Stimulated activated CD8-positive, alpha-beta memory T cell treated with anti-CD3 and anti-CD28 coated beads, Interleukin-7, amount 100 ng/mL, for 24 hours (primary cell): ENCODE data around the gene MAP7D2.

Experiments
- DNase-seq: peaks from one replicate; pipeline ENCODE4 v3.0.0-alpha.2; 2020; ENCODE audit warnings: low read depth

The MAP7D2 gene

DNA sequence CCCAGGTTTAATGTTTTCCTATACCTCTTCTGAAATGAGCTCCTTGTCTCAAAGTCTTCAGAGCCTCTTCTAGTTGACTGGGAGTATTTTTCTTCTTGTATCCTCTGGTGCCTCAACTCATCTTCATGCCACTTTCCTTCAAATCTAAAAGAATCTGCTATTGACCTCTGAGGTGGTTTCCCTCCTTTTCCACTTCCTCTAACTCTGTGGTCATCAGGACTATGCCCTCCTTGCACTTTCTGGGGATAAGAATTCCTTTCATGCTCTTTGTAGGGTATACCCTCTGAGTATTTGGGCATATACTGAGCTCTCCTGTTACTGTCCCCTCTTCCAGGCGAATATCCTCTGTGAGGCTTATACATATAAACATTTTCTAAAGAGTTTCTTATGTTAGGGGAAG is 150.7 kb downstream of the MAP7D2 start:
- no peak for DNase-seq

DNA sequence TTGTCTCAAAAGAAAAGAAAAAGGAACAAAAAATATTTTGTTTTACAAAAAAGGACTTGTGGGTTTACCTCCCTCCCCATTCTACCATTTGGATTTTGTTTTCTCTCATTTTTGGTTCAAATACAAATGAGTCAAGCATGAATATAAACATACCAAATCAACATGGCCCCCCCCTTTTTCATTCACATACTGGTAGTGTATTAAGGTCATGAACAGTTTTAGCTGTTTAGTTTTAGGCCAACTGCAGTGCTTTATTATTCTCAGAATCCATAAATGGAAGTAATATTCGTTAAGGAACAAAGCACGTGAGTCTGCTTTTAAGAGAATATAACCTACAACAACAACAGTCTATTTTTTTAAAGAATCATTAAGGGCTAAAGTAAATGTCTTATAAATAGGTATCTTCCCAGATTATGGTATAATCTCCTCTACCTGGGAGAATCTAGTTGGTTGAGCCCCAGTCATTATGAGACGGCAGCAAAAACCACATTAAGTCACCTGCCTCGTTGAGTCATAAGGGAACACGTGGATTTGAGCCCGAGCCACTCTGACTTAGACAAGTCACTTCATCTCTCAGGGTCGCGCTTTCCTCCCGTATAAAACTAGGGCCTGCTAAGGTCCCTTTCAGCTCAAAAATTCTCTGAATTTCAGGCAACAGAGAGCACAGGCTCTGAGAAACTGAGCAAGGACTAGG is 152.5 kb downstream of the MAP7D2 start:
- no peak for DNase-seq

DNA sequence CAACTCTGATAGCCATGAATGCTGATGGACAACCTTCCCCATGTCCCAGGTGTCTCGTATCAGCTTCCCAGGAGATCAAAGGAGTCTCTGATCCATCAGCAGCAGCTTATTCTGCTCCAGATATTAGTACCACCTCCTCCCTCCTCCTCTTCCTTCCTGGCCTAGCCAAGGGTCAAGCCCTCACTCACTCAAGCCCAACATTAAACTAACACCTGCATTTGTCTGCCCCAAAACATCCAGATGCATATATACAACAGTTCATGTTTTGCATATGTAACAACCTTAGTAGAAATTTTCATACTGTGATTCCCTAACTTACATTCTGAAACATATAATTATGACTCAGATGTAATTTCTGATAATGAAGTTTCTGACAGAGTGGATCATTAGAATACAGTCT is 155.8 kb downstream of the MAP7D2 start:
- DNase-seq = no peak

DNA sequence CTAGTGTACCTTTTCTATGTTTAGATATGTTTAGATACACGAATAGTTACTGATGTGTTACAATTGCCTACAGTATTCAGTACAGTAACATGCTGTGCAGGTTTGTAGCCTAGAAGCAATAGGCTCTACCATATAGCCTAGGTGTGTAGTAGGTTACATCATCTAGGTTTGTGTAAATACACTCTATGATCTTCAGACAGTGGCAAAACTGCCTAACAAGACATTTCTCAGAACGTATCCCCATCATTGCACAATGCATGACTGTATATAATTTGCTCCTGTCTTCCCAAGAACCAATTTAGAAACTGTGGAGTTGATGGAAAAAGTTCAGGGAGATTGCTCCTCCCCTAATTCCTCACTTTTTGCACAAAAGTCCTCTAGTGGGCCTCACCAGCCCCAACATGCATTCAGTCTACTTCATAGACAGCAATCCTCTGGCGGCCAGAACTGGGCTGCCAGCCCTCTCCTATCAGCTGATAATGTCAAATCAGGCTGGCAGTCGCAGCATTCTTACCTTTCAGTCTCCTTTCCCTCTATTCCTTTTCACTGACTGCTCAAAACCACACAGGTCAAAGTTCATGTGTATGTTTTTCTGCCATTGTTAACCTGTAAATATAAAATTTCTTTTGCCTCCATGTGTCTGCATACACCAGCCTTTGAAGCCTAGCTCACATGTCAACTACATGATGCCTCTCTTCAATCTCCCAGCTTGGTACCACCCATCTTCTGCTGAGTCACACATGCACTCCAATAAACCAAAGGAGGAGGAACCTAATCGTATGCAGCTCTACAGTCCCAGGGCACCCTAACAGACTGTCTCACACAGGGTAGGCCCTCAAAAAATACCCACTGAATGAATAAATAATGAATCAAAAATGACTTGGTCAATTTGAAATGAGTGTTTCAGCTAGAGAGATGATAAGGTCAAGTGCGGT is 157.9 kb downstream of the MAP7D2 start:
- no peak for DNase-seq

DNA sequence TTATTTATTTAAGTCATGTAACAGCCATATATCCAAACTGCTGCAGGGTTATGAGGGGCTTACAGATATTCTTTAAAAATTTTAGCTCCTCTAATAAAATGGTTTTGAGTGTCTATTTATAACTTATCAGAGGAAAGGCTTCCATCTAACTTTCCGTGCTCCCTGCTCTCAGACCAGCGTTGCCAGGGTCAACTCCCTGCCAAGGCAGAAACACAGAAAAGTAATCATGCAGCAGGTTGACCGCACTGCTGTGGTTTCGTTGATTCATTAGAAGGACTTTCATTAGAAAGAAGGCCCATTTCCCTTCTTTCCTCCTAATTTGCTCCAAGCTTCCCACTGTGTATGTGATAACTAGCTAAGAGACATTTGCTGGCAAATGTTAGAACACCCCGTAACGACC is 159.8 kb downstream of the MAP7D2 start:
- DNase-seq = no peak
